HFF-Myc (cell line): ENCODE data around the gene MYLIP.

Source experiments
- DNase-seq: peaks from one replicate; pipeline ENCODE4 v3.0.0-alpha.2; 2011; ENCODE audit warnings: low read depth; ENCODE audit errors: extremely low read depth
- H3K4me3 ChIP-seq: replicated peaks from 2 replicates; pipeline ENCODE4 v1.5.1; 2011; ENCODE audit warnings: low read depth, mild to moderate bottlenecking, control low read depth, low read length
- CTCF ChIP-seq: IDR thresholded peaks from 2 replicates; pipeline ENCODE4 v1.5.1; 2012; ENCODE audit warnings: mild to moderate bottlenecking, low read depth, low read length, control low read depth; ENCODE audit errors: missing control alignments

The MYLIP gene

GRCh38 chr6:16180696-16181438, 52.0 kb downstream of the MYLIP start:
- no peak for DNase-seq
- H3K4me3 ChIP-seq = no peak overlapping the region

DNA sequence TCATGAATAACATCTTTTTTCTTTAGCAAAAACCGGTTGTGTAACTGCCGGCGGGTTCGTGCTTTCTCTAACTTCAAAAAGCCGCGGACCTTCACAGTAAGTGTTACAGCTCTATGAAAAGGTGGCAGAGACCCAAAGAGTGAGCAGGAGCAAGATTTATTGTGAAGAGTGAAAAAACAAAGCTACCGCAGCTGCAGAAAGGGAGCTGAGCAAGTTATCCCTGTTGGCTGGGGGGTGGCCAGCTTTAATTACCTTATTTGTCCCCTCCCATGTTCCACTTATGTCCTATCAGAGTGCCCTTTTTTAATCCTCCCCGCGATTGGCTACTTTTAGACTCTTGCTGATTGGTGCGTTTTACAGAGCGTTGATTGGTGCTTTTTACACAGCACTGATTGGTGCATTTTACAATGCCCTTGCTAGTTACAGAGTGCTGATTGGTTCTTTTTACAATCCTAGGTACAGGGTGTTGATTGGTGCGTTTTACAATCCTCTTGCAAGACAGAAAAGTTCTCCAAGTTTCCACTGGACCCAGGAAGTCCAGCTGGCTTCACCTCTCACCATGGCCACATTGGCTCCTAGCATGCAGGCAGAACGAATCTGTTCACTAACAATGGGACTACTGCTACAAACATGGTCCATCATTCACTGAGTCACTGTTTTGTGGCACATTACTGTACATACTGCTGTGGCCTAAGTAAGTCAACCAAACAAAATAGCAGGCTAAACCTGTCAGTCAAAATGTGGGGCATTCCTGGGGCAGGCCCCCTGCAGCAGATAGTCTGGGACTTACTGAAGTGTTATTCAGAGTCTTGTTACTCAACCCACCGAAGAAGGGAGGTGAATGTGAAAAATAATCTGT, 52.8 kb downstream of the MYLIP start:
- no peak overlapping the region for H3K4me3 ChIP-seq
- no peak for DNase-seq
- TF ChIP-seq CTCF = no peak

More at GRCh38 chr6:16180696-16181438, 52.0 kb downstream of the MYLIP start:
- TF ChIP-seq CTCF = no peak

DNA sequence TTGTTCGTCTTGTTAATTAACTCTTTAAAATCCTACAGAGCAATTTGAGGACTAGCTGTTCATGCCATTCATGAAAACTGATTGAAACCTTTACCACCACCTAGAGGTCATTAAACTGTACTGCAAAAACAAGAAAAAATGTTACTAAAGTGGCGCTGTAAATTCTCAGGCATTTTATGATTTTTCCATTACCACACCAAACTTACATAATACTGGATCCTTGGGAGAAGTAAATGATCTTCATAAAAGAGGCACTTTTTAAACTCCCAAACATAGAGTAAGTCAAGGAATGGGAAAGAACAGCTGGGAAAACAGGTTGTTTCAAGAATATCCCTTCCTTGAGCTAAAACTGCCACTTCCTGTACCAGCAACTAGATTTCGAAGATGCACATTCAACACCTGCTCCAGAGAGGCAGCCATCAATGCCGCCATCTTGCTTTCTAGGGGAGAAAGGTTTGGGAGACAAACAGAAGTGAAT, 54.3 kb downstream of the MYLIP start:
- H3K4me3 ChIP-seq = no peak overlapping the region; the same call in 1 of the 2 replicates
- peak; percentile 40 for TF ChIP-seq CTCF
- DNase-seq = peak; percentile 52

DNA sequence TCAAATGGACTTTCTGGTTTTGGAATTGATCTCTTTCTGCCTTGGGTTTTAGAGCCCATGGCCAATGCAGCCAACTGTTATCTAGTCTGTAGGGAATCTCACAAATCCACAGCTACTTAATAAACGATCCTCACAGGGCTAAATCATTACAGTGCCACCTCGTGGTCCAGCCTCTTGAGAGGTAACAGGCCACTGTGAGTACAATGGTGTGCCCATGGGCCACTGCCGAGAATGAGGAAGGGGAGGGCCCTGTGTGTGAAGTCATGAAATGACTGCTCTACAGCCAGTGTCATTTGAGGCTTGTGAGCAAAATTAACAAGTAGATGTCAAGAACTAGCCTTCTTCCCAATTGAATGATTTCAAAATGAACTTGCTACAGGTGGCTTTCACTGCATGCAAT, 55.2 kb downstream of the MYLIP start:
- DNase-seq = no peak
- H3K4me3 ChIP-seq = no peak overlapping the region

GRCh38 chr6:16184551-16184950, 55.7 kb downstream of the MYLIP start:
- no peak overlapping the region for H3K4me3 ChIP-seq
- no peak for TF ChIP-seq CTCF
- DNase-seq = no peak

More for the DNA sequence above, 55.2 kb downstream of the MYLIP start:
- TF ChIP-seq CTCF = peak; percentile 12

GRCh38 chr6:16187176-16187575, 58.3 kb downstream of the MYLIP start:
- no peak for TF ChIP-seq CTCF
- no peak for DNase-seq
- H3K4me3 ChIP-seq = no peak overlapping the region
